GM19328 (cell line): ENCODE data around the gene INPP5F.
"Not testable (repeated sequence)": the region's sequence is repeated elsewhere in the genome, so short reads cannot be mapped to it uniquely, and the experiment has no call there.

Experiments used
- ATAC-seq: cut with Tn5 transposase; IDR thresholded peaks from one replicate; pipeline ENCODE4 v1.9.1; 2021; ENCODE audit warnings: mild to moderate bottlenecking, moderate library complexity; ENCODE audit not compliant: unreplicated experiment

INPP5F gene

GRCh38 chr10:119772334-119772733, 46.5 kb downstream of the INPP5F start:
- no peak for ATAC-seq

DNA sequence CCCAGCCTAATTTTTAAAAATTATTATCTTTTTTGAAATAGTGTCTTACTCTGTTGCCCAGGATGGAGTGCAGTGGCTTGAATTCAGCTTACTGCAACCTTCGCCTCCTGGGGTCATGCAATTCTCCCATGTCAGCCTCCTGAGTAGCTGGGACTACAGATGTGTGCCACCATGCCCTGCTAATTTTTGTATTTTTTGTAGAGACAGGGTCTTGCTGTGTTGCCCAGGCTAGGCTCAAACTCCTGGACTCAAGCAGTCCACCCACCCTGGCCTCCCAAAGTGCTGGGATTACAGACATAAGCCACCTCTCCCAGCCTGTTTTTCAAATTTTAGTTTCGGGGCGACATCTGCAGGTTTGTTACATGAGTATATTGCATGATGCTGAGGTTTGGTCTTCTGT, 47.2 kb downstream of the INPP5F start:
- ATAC-seq = not testable (repeated sequence)

GRCh38 chr10:119775529-119775928, 49.7 kb downstream of the INPP5F start:
- no peak for ATAC-seq

GRCh38 chr10:119776536-119776935, 50.7 kb downstream of the INPP5F start:
- ATAC-seq = no peak

- no peak for ATAC-seq
Measured at GRCh38 chr10:119777686-119778085, 51.8 kb downstream of the INPP5F start.

DNA sequence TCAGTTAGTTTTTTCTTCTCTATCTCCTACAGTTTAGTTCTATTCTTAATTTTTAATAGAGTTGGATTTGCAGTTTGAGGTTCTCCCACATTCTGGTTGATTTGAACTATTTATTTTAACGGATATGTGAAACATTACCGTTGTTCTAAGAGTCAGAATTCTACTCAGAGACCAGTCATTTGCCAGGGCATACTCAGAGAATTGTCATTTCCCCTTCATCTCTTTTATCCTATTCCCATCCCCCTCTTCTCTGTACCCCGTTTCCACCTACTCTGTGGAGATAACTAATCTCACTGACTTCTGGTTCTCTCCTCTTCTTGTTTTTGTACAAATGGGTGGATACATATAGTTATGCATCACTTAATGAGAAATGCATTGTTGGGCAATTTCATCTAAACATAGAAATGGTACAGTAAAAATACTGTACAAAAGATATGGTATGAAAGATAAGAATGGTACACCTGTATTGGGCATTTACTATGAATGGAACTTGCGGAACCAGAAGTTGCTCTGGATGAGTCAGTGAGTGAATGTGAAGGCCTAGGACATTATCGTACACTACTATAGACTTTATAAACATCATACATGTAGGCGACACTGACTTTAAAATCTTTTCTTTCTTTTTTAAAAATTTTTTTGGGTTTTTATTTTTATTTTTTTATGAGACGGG, 53.1 kb downstream of the INPP5F start:
- no peak for ATAC-seq

DNA sequence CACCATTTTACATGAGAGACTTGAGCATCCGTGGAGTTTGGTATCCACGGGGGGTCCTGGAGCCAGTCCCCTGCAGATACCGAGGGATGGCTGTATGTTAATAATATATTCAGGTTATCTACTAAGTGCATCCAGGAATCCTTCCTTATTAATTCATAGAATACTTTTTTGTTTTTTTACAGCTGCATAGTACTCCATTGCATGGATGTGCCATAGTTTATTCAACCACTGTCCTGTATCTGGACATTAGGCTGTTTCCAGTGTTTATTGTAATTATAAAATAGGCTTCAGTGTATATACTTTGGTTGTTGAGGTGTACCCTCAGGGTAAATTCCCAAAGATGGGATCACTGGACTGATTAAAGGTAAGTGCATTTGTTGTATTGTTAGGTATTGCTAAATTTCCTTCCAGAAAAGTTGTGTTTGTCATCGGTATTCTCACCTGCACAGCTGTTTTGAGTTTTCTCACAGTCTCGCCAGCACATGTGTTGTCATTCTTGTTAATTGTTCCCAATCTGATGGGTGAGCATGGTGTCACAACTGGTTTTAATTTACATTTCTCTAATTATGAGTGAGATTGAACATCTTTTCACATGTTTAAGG, 55.1 kb downstream of the INPP5F start:
- ATAC-seq = no peak

- no peak for ATAC-seq
Measured at GRCh38 chr10:119781498-119781897, 55.6 kb downstream of the INPP5F start.

- no peak for ATAC-seq
Measured at GRCh38 chr10:119782981-119783664, 57.3 kb downstream of the INPP5F start.

GRCh38 chr10:119783665-119784027, 57.8 kb downstream of the INPP5F start:
- ATAC-seq = no peak

DNA sequence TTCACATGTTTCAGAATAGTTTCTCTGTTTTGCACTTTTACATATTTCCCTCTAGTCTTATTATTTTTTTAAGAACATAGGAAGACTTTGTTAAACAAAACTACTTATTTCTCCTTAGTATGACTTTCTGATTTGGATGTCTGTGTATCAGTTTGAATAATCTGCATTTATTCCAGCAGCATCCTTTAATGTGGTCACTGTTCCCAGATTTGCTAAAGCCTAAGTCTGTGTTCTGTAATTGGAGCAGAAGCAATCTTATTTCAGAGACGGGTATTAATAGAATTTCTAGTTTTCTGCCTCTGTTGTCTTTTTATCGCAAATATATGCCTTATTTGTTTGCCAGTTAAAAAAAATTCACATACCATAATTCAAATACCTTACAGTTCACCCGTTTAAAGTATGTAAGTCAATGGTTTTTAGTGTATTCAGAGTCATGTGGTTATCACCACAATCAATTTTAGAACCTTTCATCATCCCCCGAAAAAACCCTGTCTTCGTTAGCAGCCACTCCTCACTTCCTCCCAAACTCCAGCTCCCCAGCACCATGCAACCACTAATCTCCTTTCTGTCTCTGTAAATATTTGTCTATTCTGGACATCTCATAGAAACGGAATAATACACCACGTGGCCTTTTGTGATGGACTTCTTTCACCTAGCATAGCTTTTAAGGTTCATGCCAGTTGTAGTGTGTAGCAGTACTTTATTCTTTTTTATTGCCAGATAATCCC, 58.7 kb downstream of the INPP5F start:
- ATAC-seq = no peak

DNA sequence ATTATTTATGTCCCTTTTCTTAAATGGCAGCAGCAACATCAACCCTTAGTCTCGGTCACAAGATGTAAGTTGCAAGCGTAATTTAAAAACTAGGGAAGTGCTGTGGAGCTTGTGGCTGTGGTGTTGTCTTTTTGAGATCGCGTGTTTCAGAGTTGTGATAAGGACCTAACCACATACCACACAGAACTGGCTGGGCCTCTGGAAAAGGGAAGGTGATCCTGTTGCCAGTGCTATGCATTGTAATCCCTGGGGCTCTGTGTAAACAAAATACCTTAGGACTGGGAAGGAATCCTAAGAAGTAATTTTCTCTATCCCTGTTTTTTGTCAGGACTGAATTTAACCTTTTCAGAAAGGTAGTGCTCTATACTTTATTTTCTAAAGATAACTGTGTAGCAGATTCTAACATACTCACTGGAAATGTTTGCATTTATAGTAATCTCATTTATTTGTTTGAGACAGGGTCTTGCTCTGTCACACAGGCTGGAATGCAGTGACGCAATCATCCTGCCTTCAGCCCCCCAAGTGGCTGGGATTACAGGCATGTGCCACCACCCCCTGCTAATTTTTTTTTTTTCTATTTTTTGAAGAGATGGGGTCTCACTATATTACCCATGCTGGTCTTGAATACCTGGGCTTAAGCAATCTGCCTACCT, 60.4 kb downstream of the INPP5F start:
- no peak for ATAC-seq

DNA sequence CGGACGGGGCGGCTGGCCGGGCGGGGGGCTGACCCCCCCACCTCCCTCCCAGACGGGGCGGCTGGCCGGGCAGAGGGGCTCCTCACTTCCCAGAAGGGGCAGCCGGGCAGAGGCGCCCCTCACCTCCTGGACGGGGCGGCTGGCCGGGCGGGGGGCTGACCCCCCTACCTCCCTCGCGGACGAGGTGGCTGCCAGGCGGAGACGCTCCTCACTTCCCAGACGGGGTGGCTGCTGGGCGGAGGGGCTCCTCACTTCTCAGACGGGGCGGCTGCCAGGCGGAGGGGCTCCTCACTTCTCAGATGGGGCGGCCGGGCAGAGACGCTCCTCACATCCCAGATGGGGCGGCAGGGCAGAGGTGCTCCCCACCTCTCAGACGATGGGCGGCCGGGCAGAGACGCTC, 69.3 kb downstream of the INPP5F start:
- not testable (repeated sequence) for ATAC-seq

DNA sequence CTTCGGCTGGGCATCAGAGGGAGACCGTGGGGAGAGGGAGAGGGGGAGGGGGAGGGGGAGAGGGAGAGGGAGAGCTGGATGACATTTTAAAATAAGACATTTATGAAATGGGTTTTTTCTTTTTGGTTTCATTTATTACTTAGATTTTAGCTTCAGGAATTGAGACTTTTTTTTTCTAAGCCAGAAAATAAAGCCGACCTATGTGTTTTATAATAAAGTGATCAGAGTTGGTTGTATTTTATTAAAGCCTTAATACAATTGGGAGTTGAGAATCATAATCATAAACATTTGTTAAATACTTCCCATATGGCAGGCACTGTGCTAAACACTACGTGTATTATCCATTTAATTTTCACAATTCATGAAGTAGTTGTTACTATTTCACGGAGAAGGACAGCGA, 70.2 kb downstream of the INPP5F start:
- ATAC-seq = no peak

DNA sequence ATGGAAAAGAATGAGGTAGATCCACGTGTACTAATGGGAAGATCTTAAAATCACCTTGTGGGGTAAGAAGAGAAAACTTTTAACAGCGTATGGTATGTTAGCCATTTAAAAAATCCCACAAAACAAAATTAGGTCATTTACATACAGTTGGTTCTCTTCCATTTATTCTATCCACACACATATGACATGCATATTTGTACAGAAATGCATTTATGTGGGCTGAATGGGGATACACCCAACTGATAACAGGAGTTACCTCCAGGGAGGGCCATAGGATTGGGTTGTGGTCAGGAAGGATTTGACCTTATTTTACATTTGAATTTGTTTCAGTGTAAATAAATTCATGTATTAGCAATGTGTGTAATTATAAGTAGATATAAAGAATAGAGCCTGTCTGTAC, 75.3 kb downstream of the INPP5F start:
- ATAC-seq = no peak

- ATAC-seq = no peak
Measured at GRCh38 chr10:119801998-119802538, 76.2 kb downstream of the INPP5F start.

DNA sequence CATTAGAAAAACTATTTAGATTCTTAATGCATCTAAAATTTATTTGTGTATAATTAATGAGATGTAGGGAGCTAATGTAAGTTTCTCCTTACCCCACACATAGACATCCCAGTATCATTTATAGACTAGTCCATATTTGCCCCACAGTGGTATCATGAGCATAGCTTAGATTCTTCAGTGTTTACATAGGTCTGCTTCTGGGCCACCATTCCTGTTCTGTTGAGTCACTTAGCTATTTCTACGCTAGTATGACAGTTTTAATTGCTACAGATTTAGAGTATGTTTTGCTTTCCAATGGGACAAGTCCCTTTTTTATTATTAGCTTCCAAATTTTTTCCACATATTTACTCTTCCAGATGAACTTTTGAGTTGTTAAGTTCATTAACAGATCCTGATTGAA, 77.4 kb downstream of the INPP5F start:
- no peak for ATAC-seq

DNA sequence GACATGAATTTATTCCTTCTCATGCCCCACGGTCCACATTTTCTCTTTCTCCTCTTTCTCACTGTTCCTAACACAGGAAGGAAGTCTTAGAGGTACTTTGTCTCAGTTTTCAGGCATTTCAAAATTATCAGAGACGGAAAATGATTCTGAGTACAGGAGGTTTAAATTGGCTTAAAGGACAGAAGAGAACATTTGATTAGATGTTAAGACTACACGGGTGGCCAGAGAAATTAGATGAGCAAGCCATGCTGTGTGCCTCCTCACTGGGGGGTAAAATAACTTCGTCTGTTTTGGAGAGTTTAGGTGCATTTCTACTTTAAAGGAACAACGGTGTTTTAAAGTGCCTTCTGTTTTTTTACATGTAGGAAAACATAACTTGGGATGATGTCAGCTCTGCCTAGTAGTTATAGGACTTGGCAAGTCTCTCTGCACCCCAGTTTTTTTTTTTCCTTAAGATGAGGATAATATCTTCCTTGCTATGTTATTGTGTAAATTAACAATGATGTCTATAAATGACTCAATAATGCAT, 79.9 kb downstream of the INPP5F start:
- ATAC-seq = no peak

DNA sequence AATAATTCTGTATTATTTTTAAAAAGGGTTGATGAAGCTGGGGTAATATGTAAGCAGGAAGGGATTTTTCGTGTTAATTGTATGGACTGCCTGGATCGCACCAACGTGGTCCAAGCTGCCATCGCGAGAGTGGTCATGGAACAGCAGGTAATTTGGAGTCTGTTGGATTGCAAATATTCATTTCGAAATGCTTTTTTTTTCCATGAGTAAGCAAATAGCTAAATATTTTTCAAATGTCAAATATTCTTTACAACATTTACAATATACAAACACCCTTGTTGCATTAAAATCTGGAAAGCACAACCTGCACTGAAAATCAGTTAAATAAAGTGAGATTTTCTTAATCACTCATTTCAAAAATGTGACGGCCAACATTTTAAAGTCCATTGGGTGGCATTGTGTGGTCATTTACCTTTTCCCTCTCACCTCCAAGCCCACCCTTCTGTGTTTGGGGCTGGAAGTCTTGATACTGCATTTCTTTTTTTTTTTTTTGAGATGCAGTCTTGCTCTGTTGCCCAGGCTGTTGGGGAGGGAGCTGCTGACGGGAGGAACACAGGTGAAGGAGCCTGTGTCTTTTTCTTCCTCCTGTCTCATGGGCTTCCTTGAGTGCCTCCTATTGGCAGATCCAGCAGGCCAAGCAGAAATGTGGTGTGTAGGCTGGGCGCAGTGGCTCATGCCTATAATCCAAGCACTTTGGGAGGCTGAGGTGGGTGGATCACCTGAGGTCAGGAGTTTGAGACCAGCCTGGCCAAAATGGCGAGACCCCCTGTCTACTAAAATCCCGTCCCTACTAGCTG, 80.7 kb downstream of the INPP5F start:
- ATAC-seq = no peak
